HG03521 (cell line): ENCODE measurements around the gene TMEM196.
"Not testable (repeated sequence)": the region's sequence is repeated elsewhere in the genome, so short reads cannot be mapped to it uniquely, and the experiment has no call there.

Experiments used
- ATAC-seq: cut with Tn5 transposase; IDR thresholded peaks from one replicate; pipeline ENCODE4 v1.9.1; 2021; ENCODE audit warnings: mild to moderate bottlenecking, moderate library complexity; ENCODE audit not compliant: unreplicated experiment

The TMEM196 gene

GRCh38 chr7:19708397-19709248 is 64.8 kb downstream of the TMEM196 start, which contains the start of gene POLR1F:
POLR1F (minus strand) TSS chr7:19709037; CDS start chr7:19709016, 21 bp downstream.
- ATAC-seq = peak; percentile 99

DNA sequence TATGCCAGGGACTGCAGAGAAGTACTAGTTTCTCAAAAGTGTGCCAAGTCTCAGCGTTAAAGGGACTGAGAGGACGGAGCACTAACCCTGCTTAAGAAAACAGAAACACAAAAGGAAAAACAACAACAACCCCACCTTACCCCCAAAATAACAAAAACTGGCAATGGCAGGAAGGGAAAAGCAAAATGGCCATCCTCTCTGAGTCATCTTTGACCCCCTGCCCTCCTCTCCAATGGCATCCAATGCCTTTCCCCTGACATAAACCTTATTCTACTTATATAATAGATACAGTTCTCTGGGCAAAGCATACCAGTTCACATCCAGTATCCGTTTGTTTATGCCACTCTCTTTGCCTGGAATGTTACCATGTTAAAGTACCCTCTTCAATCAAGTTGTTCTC is 66.2 kb downstream of the TMEM196 start:
- ATAC-seq = no peak

- ATAC-seq = no peak
Measured at GRCh38 chr7:19705663-19706062, 67.8 kb downstream of the TMEM196 start.

- ATAC-seq = no peak
Measured at GRCh38 chr7:19701471-19701870, 71.9 kb downstream of the TMEM196 start.

DNA sequence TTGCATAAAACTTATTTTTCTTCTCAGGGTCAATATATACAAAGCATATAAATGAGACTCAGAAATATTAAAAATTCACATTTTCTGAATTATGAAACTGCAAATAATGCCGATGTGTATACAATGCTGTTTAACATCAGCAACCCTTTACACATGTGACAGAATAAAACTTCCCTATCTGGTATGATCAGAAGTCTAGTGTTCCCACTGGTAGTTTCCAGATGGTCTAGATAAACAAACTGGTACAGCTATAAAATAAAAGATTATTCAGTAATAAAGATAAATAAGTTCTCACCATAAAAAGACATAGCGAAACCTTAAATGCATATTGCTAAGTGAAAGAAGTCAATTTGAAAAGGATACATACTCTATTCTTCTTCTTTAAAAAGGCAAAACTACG is 72.5 kb downstream of the TMEM196 start:
- no peak for ATAC-seq

- no peak for ATAC-seq
Measured at GRCh38 chr7:19698331-19698730, 75.1 kb downstream of the TMEM196 start.

DNA sequence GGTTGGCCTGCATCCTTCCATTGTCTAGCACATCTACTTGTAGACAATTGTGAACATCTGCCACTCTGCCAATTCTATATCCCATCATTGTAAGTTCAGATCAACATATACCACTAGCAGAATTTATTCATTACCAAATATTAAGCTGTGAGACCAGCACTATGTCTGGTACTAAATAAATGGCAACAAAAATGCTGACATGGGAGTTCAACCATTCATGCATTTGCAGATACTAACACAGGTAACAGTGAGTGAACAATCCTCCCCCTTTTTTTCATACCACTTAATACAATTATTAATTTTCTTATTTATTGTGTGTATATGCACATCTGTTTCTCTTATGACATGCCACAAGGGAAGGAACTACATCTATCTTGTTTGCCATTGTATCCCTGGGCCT is 76.5 kb downstream of the TMEM196 start:
- ATAC-seq = no peak

GRCh38 chr7:19692111-19692828 is 81.1 kb downstream of the TMEM196 start:
- no peak for ATAC-seq

DNA sequence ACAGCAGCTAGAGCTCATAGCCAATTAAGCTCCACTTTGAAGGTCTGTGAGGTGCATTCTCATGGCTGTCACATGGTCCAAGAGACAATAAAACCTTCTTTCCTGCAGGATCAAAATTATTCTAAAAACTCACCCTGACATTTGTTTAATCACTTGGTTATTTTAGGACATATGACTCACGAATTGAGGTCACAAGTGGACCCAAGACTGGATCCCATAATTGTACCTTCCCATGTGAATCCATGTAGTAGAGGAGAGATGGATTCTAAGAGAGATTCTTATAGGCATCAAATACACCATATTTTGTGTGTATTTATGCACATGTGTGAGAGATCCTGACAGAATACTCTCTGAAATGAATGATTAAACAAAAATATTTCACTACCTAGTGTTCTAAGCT is 82.7 kb downstream of the TMEM196 start:
- ATAC-seq = no peak

DNA sequence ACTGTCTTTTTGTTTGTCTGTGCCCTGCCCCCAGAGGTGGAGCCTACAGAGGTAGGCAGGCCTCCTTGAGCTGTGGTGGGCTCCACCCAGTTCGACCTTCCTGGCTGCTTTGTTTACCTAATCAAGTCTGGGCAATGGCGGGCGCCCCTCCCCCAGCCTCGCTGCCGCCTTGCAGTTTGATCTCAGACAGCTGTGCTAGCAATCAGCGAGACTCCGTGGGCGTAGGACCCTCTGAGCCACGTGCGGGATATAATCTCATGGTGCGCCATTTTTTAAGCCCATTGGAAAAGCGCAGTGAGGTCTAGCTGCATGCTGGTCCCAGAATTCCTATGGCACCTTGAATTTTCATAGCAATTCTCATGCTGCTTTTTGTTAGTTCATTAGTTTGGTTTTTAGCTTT is 84.3 kb downstream of the TMEM196 start:
- not testable (repeated sequence) for ATAC-seq

DNA sequence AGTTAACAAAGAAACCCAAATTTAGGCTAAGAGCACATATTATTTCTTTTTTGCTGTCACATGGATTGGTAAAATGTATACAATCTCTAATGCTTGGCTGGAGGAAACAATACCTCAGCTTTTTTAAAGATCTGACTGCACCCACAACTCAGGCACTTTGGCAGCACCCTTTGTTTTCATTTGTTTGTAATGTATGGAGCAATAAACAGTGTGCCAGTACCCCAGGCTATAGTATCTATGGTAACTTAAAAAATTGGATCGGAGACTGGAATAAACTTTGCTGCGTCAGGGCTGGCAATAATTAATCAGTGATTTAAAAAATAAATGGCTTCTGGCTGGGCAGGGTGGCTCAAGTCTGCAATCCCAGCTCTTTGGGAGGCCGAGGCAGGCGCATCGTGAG is 91.8 kb downstream of the TMEM196 start:
- no peak for ATAC-seq

- peak; percentile 65 for ATAC-seq
Measured at GRCh38 chr7:19677180-19677579, 96.2 kb downstream of the TMEM196 start.

DNA sequence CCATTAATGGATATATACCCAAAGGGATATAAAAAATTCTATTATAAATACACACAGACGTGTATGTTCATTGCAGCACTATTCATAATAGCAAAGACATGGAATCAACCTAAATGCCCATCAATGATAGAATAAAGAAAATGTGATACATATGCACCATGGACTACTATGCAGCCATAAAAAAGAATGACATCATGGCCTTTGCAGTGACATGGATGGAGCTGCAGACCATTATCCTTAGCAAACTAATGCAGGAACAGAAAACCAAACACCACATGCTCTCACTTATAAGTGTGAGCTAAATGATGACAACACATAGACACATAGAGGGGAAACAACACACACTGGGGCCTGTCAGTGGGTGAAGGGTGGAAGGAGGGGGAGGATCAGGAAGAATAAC is 97.6 kb downstream of the TMEM196 start:
- ATAC-seq = no peak

- ATAC-seq = no peak
Measured at GRCh38 chr7:19674266-19674960, 99.0 kb downstream of the TMEM196 start.

DNA sequence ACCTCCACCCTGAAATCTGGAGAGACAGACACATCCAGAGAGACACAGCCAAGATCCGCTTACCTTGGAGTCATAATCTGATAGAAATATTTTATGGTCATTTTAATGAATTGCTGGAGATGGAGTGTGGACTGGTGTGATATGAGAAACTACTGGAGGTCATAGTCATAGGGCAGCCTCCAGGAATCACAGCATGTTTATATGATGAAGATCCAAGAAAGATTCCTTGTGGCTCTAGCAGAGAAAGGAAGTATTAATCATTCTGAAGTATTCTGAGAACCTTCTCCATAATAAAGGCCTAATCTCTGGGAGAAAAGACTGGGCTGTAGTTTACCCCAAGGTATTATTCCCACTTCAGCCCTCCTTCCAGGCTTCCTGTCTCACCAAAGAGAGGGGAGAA is 102.6 kb downstream of the TMEM196 start:
- ATAC-seq = no peak
